CD4-positive, alpha-beta memory T cell (primary cell): ENCODE data around the gene ARL15. TPM values are rescaled to one million over a fixed set of nuclear protein-coding genes. Genes with fewer than 3 reads are reported as not detected.

Source experiments
- CTCF ChIA-PET: fragments of 350-600 bp; sonication (Branson Sonifier 250); formaldehyde crosslinking; loops from one replicate; lab custom pipeline; 2021; ENCODE audit warnings: inconsistent platforms; ENCODE audit not compliant: partially characterized antibody; lab: Charles Lee
- POLR2A ChIA-PET: fragments of 350-600 bp; sonication (Branson Sonifier 250); formaldehyde crosslinking; loops from one replicate; lab custom pipeline; 2021; ENCODE audit not compliant: partially characterized antibody; lab: Charles Lee
- DNase-seq, 5 donors: peaks; one replicate each; pipeline versions ENCODE4 v3.0.0 to v3.0.0-alpha.2; 2020 to 2022; ENCODE audit warnings: mixed read lengths in 1 of 5
- H3K27ac ChIP-seq: one replicate; pipeline ENCODE4 v1.7.0; 2013; ENCODE audit warnings: low read depth, low read length
- H3K27me3 ChIP-seq: 2 replicates; pipeline ENCODE4 v1.7.0; 2013; ENCODE audit warnings: mild to moderate bottlenecking, low read length, moderate library complexity; ENCODE audit not compliant: insufficient read depth
- H3K36me3 ChIP-seq: 2 replicates; pipeline ENCODE4 v1.7.0; 2013; ENCODE audit warnings: mild to moderate bottlenecking, low read length, moderate library complexity; ENCODE audit not compliant: insufficient read depth
- H3K4me1 ChIP-seq: 2 replicates; pipeline ENCODE4 v1.7.0; 2013; ENCODE audit warnings: mild to moderate bottlenecking, low read length, moderate library complexity; ENCODE audit not compliant: insufficient read depth
- H3K4me3 ChIP-seq, 2 donors: one replicate each; pipeline ENCODE4 v1.7.0; 2013; ENCODE audit warnings: low read length in 2 of 2, mild to moderate bottlenecking in 1 of 2
- H3K9me3 ChIP-seq, 2 donors: one replicate each; pipeline ENCODE4 v1.7.0; 2013; ENCODE audit warnings: low read length in 2 of 2, control low read depth in 1 of 2; ENCODE audit not compliant: control insufficient read depth in 1 of 2
- H3K27ac Mint-ChIP-seq, 7 donors: one replicate each; pipeline ENCODE4 v1.8.0; 2020 to 2021; ENCODE audit warnings: mixed read lengths in 7 of 7, mild to moderate bottlenecking in 6 of 7, inconsistent platforms in 3 of 7, moderate library complexity in 3 of 7
- H3K27me3 Mint-ChIP-seq, 2 donors: one replicate each; pipeline ENCODE4 v1.8.0; 2020 to 2021; ENCODE audit warnings: mixed read lengths in 2 of 2
- H3K36me3 Mint-ChIP-seq, 2 donors: one replicate each; pipeline ENCODE4 v1.8.0; 2020 to 2021; ENCODE audit warnings: mixed read lengths in 2 of 2, inconsistent platforms in 1 of 2, mild to moderate bottlenecking in 1 of 2
- H3K4me1 Mint-ChIP-seq, 4 donors: one replicate each; pipeline ENCODE4 v1.8.0; 2020 to 2021; ENCODE audit warnings: mixed read lengths in 4 of 4, mild to moderate bottlenecking in 1 of 4
- H3K4me3 Mint-ChIP-seq, 8 donors: one replicate each; pipeline ENCODE4 v1.8.0; 2020 to 2021; ENCODE audit warnings: mixed read lengths in 8 of 8, mild to moderate bottlenecking in 7 of 8, moderate library complexity in 6 of 8, inconsistent platforms in 3 of 8
- H3K9me3 Mint-ChIP-seq, 8 donors: one replicate each; pipeline ENCODE4 v1.8.0; 2020 to 2021; ENCODE audit warnings: mixed read lengths in 8 of 8, mild to moderate bottlenecking in 5 of 8, inconsistent platforms in 3 of 8, moderate library complexity in 1 of 8
- intact Hi-C: fragments of 100-400 bp; cut with micrococcal nuclease; formaldehyde crosslinking; loops from one replicate; pipeline ENCODE4 v1.15.1; 2023
- polyA plus RNA-seq, 2 donors: library from polyadenylated mRNA; unstranded; fragments of 300-500 nt; fragmentation: Illumina TruSeq; gene quantifications; one replicate each; pipeline ENCODE4 v1.2.3, GENCODE V29; 2021
- total RNA-seq, 2 experiments: library from RNA; stranded (reverse); gene quantifications; one replicate each; pipeline ENCODE4 v1.2.3, GENCODE V29; 2021

The ARL15 gene
- total and polyA plus RNA-seq, 4 experiments from 2014 or later, result 14.0 to 29.8 (median 14.7) TPM

- Histone ChIP-seq H3K9me3 (no peaks in the 10 kb centered on the region), H3K27ac (no peak overlapping the region), H3K4me3 (no peak overlapping the region), H3K4me1 (no peaks in the 10 kb centered on the region), H3K36me3 (no peaks in the 10 kb centered on the region), H3K27me3 (no peaks in the 10 kb centered on the region)
- peaks cover 0 to 22% (median 6%) of the 10 kb centered on the region in 8 donors for H3K9me3 Mint-ChIP-seq
- no peaks in the 10 kb centered on the region for H3K27me3 Mint-ChIP-seq
- H3K27ac Mint-ChIP-seq, result peak overlapping the region in 1 of 7 donors; percentile 10
- no peak for DNase-seq
- intact Hi-C loops, result no loop called here
- peaks cover 14 to 35% (median 19%) of the 10 kb centered on the region in 4 donors for H3K4me1 Mint-ChIP-seq
- H3K36me3 Mint-ChIP-seq, result peaks cover 10 to 12% of the 10 kb centered on the region in 2 donors
- POLR2A ChIA-PET, result interaction anchor here (1.3 kb wide), 1 partner anchor 21 kb away, joined by 4 read pairs; the partner anchor contains the start of gene ARL15
- no peak overlapping the region for H3K4me3 Mint-ChIP-seq
- CTCF ChIA-PET, result no interaction called here
Observed at GRCh38 chr5:54289769-54290168, 20.6 kb downstream of the ARL15 start.

- H3K4me3 Mint-ChIP-seq, result no peak overlapping the region
- H3K27ac ChIP-seq, result no peak overlapping the region
- POLR2A ChIA-PET, result no interaction called here
- H3K36me3 Mint-ChIP-seq, result peaks cover 10 to 12% of the 10 kb centered on the region in 2 donors
- CTCF ChIA-PET, result no interaction called here
- H3K27me3 ChIP-seq, result no peaks in the 10 kb centered on the region
- no peak for DNase-seq
- no peaks in the 10 kb centered on the region for H3K27me3 Mint-ChIP-seq
- peaks cover 0 to 22% (median 6%) of the 10 kb centered on the region in 8 donors for H3K9me3 Mint-ChIP-seq
- intact Hi-C loops, result no loop called here
- H3K9me3 ChIP-seq, result no peaks in the 10 kb centered on the region
- peaks cover 9 to 24% (median 12%) of the 10 kb centered on the region in 4 donors for H3K4me1 Mint-ChIP-seq
- H3K36me3 ChIP-seq, result no peaks in the 10 kb centered on the region
- no peak overlapping the region for H3K4me3 ChIP-seq
- no peak overlapping the region for H3K27ac Mint-ChIP-seq
- no peaks in the 10 kb centered on the region for H3K4me1 ChIP-seq
Observed at GRCh38 chr5:54288568-54289217, 21.7 kb downstream of the ARL15 start.

DNA sequence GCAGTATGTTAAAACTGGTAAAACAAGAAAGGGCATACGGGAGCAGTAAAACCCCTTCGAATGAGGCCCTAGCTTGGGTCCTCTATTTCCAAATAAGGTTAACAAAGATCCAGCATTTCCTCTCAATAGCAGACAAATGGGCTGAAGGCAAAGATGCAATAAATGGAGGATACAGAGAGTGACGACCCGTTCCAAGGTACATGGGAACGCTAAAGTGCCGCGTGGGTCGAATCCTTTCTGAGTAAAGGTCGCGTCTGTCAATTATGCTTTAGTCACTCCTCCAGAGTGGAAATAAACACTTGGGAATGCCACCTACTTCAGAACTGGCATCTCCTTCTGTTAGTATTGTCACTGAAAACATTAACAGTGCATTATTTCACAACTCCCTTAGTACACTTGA is 24.7 kb downstream of the ARL15 start:
- H3K27ac ChIP-seq, result no peak overlapping the region
- H3K36me3 Mint-ChIP-seq, result peaks cover 13 to 23% of the 10 kb centered on the region in 2 donors
- H3K4me3 Mint-ChIP-seq, result no peak overlapping the region
- no peak for DNase-seq
- ChIA-PET POLR2A (no interaction called here), CTCF (interaction anchor here (0.6 kb wide), 1 partner anchor 1298 kb away, joined by 3 read pairs; no protein-coding TSS in a partner anchor)
- intact Hi-C loops, result no loop called here
- peaks cover 0 to 22% (median 7%) of the 10 kb centered on the region in 8 donors for H3K9me3 Mint-ChIP-seq
- H3K9me3 ChIP-seq, result no peaks in the 10 kb centered on the region
- H3K4me3 ChIP-seq, result no peak overlapping the region
- no peaks in the 10 kb centered on the region for H3K27me3 ChIP-seq
- H3K36me3 ChIP-seq, result no peaks in the 10 kb centered on the region
- H3K4me1 ChIP-seq, result no peaks in the 10 kb centered on the region
- no peak overlapping the region for H3K27ac Mint-ChIP-seq
- peaks cover 8 to 12% (median 9%) of the 10 kb centered on the region in 4 donors for H3K4me1 Mint-ChIP-seq
- H3K27me3 Mint-ChIP-seq, result no peaks in the 10 kb centered on the region

DNA sequence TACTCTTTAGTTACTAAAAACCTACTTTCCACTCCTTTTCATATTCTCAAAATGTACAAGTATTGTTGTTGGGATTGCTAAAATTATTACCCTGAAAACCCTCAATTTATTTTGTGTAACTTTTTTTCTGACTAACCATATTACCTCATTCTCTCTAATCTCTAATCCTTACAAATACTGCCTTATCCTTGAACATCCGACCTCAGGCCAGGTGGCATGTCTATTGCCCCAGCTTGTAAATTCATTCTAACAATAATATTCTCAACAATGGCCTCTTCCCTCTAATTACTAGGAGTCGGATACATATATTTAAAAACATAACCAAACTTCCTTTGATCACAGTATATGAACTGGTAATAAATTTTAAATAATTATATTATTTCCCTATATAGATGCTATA is 25.8 kb downstream of the ARL15 start:
- no peak overlapping the region for H3K27ac Mint-ChIP-seq
- no peaks in the 10 kb centered on the region for H3K9me3 ChIP-seq
- POLR2A ChIA-PET, result no interaction called here

DNA sequence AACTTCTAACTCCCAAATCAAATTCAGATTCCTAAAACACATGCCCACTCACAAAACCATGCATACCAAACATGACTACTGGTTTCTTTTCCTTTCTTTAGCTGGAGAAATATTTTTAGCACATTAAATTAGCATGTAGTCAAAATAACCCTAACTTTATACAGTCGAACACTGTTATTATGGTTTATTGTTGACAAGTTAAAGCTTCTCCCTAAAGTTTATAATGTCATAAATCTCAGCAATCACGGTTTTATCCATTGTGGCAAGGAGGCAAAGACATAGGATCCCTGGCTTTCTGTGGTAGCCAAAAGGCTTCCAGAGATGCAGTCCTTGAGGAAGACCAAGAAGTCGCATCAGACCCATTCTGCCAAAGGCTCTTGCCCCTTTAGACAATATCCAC is 27.5 kb downstream of the ARL15 start:
- Mint-ChIP-seq H3K36me3 (peaks cover 25 to 43% of the 10 kb centered on the region in 2 donors), H3K27me3 (no peaks in the 10 kb centered on the region)
- CTCF ChIA-PET, result interaction anchor here (1.9 kb wide), 1 partner anchor 29 kb away, joined by 6 read pairs; no protein-coding TSS in a partner anchor

More for the DNA sequence above, 25.8 kb downstream of the ARL15 start:
- Histone ChIP-seq H3K27me3 (no peaks in the 10 kb centered on the region), H3K27ac (no peak overlapping the region), H3K36me3 (no peaks in the 10 kb centered on the region), H3K4me1 (no peaks in the 10 kb centered on the region), H3K4me3 (no peak overlapping the region)
- Mint-ChIP-seq H3K27me3 (no peaks in the 10 kb centered on the region), H3K9me3 (peaks cover 0 to 22% (median 8%) of the 10 kb centered on the region in 8 donors), H3K4me3 (no peak overlapping the region), H3K4me1 (peaks cover 4 to 14% (median 10%) of the 10 kb centered on the region in 4 donors), H3K36me3 (peaks cover 21 to 34% of the 10 kb centered on the region in 2 donors)
- intact Hi-C loops, result no loop called here
- CTCF ChIA-PET, result no interaction called here
- no peak for DNase-seq

GRCh38 chr5:54281960-54282692 is 28.2 kb downstream of the ARL15 start:
- intact Hi-C loops, result no loop called here
- Histone ChIP-seq H3K4me3 (no peak overlapping the region), H3K36me3 (no peaks in the 10 kb centered on the region), H3K27ac (no peak overlapping the region), H3K9me3 (no peaks in the 10 kb centered on the region), H3K4me1 (no peaks in the 10 kb centered on the region), H3K27me3 (no peaks in the 10 kb centered on the region)
- ChIA-PET POLR2A (no interaction called here), CTCF (interaction anchor here (0.8 to 1.9 kb wide), 2 partner anchors 30 to 31 kb away, joined by 3 to 6 read pairs; no protein-coding TSS in a partner anchor)
- Mint-ChIP-seq H3K4me1 (peaks cover 4 to 8% (median 6%) of the 10 kb centered on the region in 4 donors), H3K4me3 (no peak overlapping the region), H3K27ac (no peak overlapping the region), H3K27me3 (no peaks in the 10 kb centered on the region), H3K9me3 (peaks cover 0 to 8% (median 4%) of the 10 kb centered on the region in 8 donors), H3K36me3 (peaks cover 24 to 39% of the 10 kb centered on the region in 2 donors)
- DNase-seq, result no peak

More for the DNA sequence above, 27.5 kb downstream of the ARL15 start:
- H3K4me1 Mint-ChIP-seq, result peaks cover 4 to 13% (median 8%) of the 10 kb centered on the region in 4 donors
- POLR2A ChIA-PET, result no interaction called here
- H3K4me3 Mint-ChIP-seq, result no peak overlapping the region
- H3K27me3 ChIP-seq, result no peaks in the 10 kb centered on the region
- H3K36me3 ChIP-seq, result no peaks in the 10 kb centered on the region
- peaks cover 0 to 12% (median 5%) of the 10 kb centered on the region in 8 donors for H3K9me3 Mint-ChIP-seq
- peak overlapping the region in 1 of 7 donors; percentile 60 for H3K27ac Mint-ChIP-seq
- intact Hi-C loops, result no loop called here
- H3K4me1 ChIP-seq, result no peaks in the 10 kb centered on the region
- no peak overlapping the region for H3K4me3 ChIP-seq
- no peaks in the 10 kb centered on the region for H3K9me3 ChIP-seq
- no peak overlapping the region for H3K27ac ChIP-seq
- DNase-seq, result no peak

- ChIA-PET POLR2A (no interaction called here), CTCF (interaction anchor here (1.5 kb wide), 1 partner anchor 32 kb away, joined by 3 read pairs; no protein-coding TSS in a partner anchor)
- H3K36me3 ChIP-seq, result no peaks in the 10 kb centered on the region
- Mint-ChIP-seq H3K27me3 (no peaks in the 10 kb centered on the region), H3K36me3 (peaks cover 17 to 42% of the 10 kb centered on the region in 2 donors), H3K4me3 (no peak overlapping the region), H3K4me1 (peaks cover 2 to 11% (median 7%) of the 10 kb centered on the region in 4 donors), H3K9me3 (peaks cover 0 to 4% (median 0%) of the 10 kb centered on the region in 8 donors), H3K27ac (no peak overlapping the region)
- no peaks in the 10 kb centered on the region for H3K27me3 ChIP-seq
- no peaks in the 10 kb centered on the region for H3K4me1 ChIP-seq
- H3K27ac ChIP-seq, result no peak overlapping the region
- H3K9me3 ChIP-seq, result no peaks in the 10 kb centered on the region
- no peak overlapping the region for H3K4me3 ChIP-seq
- DNase-seq, result no peak
- intact Hi-C loops, result no loop called here
Observed at GRCh38 chr5:54279960-54280359, 30.4 kb downstream of the ARL15 start.
